Measurements from ENCODE around the gene CDH13.

GRCh38 chr16:83271123-83271522 lies 644.4 kb downstream of the CDH13 start:
- TF ChIP-seq GATA2 (IDR thresholded peaks at IDR 0.05; ENCODE audit: low read depth, low read length) (no peak), GATA3 (IDR thresholded peaks at IDR 0.05; ENCODE audit: low read depth, low read length) (no peak)

All from SH-SY5Y (cell line).